ENCODE results near the gene MPRIP.

Gene MPRIP

GRCh38 chr17:17087424-17088015 lies 45.3 kb downstream of the MPRIP start:
- DNase-seq (ENCODE audit: low read depth) = no peak

- DNase-seq (ENCODE audit: low read depth) = no peak
Measured at GRCh38 chr17:17088086-17088485, 45.8 kb downstream of the MPRIP start.

DNA sequence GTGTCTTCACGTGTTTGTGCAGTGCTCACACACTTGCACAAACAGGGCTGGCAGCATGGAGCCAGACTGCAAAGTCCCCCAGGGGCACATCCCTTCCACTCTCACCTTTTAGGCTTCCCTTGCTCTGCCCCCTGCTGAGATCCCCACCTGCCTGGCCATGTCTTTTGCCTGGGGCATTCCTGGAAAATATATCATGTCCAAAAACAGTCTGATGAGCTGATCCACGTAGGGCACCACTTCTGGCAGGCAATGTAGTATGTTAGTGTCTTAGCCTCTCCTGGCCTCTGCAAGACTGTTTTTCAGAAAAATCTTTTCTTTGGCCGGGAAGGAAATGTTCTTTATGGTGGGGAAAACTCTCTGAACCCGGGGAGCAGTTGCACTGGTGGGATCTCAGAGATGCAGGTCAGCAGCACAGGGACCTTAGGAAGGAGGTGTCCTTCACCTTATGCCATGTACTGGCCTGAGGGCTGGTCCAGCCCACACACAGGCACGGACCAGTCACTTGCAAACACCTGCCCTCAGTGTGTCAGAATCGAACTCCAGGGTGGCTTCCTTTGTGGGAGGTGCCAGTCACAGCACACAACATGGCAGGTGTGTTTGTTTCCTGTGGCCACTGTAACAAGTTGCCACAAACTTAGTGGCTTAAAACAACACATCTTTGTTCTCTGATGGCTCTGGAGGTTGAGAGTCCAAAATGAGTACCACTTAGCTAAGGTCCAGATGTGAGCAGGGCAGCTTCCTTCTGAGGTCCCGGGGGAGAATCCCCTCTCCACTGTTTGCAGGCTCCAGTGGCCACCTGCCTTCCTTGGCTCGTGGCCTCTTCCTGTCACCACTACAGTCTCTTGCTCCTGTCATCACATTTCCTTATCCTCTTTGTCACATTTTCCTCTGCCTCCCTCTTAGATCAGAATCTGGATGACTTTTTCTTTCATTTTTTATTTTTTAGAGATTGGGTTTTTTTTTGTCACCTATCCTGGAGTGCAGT lies 46.6 kb downstream of the MPRIP start:
- DNase-seq (ENCODE audit: low read depth) = no peak

- DNase-seq (ENCODE audit: low read depth) = no peak
Measured at GRCh38 chr17:17089796-17090641, 47.8 kb downstream of the MPRIP start.

- no peak for DNase-seq (ENCODE audit: low read depth)
Measured at GRCh38 chr17:17090642-17091103, 48.4 kb downstream of the MPRIP start.

DNA sequence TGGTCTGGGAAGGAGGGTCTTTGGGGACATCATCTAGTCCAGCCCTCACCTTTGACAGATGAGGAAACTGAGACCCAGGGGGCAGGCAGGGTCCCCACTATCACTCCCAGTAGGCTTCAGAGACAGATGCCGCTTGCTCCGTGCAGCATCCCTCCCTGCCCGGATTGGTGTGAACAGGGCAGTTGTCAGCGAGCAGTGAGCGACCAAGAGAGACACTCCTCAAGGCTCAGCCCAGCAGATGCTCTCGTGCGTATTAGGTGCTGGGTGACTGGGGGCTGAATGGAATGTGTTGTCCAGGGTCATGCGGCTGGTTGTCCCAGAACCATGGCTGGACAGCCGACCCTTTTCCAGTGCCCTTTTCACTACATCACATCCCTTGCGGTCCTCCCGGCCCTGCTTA lies 49.0 kb downstream of the MPRIP start:
- no peak for DNase-seq (ENCODE audit: low read depth)

GRCh38 chr17:17091856-17092756 lies 49.8 kb downstream of the MPRIP start:
- no peak for DNase-seq (ENCODE audit: low read depth)

- no peak for DNase-seq (ENCODE audit: low read depth)
Measured at GRCh38 chr17:17093764-17094163, 51.5 kb downstream of the MPRIP start.

DNA sequence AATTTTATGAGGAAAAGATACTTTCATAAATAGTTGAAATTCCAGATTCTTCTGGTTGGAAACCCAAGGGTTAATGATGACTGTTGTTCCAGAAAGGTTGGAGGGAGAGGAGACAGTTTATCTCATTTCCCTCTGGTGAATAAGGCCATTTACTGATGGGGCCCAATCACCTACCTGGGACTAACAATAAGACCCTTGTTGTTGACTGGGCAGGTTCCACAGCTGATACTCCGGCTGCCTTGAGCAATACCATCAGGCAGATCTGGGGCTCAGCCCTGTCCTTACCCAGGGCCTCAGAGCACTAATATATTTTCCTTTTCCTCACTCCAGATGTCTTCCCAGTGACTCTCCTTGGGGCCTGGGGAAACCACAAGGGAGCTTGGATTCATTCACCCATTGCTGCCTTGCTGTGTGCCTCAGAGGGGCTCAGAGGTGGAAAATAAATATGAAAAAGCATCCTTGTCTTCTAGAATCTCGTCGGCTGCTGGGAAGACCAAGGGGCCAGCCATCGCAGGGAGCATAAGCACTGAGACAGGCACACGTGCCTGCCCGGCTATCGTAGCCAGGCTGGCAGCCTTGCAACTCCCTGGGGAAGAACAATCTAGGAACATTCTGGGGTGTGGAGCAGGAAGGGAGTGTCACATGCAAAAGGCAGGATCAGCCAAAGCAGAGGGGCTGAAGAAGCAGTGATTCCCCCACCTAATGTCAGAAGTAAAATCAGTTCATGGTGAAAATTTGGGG lies 54.4 kb downstream of the MPRIP start:
- DNase-seq (ENCODE audit: low read depth) = no peak

- DNase-seq (ENCODE audit: low read depth) = no peak
Measured at GRCh38 chr17:17097763-17098345, 55.6 kb downstream of the MPRIP start.

- DNase-seq (ENCODE audit: low read depth) = no peak
Measured at GRCh38 chr17:17098551-17099179, 56.4 kb downstream of the MPRIP start.

- DNase-seq (ENCODE audit: low read depth) = no peak
Measured at GRCh38 chr17:17102176-17102575, 59.9 kb downstream of the MPRIP start.

DNA sequence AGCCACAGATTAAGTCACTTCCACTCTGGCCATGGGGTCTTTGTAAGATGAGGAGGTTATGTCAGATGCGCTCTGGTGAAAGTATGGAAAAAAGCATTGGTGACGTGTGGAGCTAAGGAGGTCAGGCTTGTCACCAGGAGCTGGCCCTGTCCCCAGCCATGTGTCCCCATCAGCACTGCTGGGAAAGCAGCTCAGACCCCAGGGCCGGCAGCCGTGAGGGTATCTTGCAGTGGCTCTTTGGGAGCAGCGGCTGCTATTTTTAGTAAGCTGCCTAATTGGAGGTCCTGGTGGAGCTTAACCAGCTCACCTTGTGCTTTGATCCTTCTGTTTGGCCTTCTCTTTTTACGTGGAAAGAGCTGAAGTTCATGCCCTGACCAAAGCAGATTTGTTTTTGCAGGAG lies 60.9 kb downstream of the MPRIP start:
- DNase-seq (ENCODE audit: low read depth) = no peak

GRCh38 chr17:17104036-17104435 lies 61.8 kb downstream of the MPRIP start:
- no peak for DNase-seq (ENCODE audit: low read depth)

GRCh38 chr17:17104494-17104893 lies 62.2 kb downstream of the MPRIP start:
- no peak for DNase-seq (ENCODE audit: low read depth)

GRCh38 chr17:17105976-17106375 lies 63.7 kb downstream of the MPRIP start:
- DNase-seq (ENCODE audit: low read depth) = no peak

- no peak for DNase-seq (ENCODE audit: low read depth)
Measured at GRCh38 chr17:17106756-17107155, 64.5 kb downstream of the MPRIP start.

DNA sequence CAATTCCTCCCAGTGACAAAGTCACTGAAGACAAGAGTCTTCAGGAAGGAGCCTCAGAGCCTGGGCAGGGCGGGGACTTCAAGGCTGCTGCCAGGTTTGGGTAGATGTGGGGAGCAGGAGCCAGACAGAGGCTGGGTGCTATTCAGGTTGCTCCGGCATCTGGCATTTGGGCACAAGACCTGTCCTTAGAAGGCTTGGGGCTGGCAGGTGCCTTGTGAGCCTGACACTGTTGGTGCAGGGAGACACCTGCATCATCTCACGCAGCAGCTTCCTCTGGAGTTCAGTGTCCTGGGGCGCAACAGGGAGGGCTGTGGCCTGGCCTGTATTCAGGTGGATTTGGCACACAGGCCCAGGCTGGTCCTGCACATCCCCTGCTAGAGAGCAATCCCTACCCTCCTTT lies 65.0 kb downstream of the MPRIP start:
- no peak for DNase-seq (ENCODE audit: low read depth)

GRCh38 chr17:17107891-17108431 lies 65.7 kb downstream of the MPRIP start:
- DNase-seq (ENCODE audit: low read depth) = no peak

All from stimulated activated CD8-positive, alpha-beta memory T cell treated with anti-CD3 and anti-CD28 coated beads, Interleukin-4, amount 100 ng/mL, for 24 hours (primary cell).